IPS-18a (cell line): Measurements from ENCODE around the gene KLHL18.
"Not testable (repeated sequence)": the region's sequence is repeated elsewhere in the genome, so short reads cannot be mapped to it uniquely, and the experiment has no call there.

Experiments
- H3K27ac ChIP-seq: one replicate; pipeline ENCODE4 v1.5.1; 2013; ENCODE audit warnings: low read length
- H3K27me3 ChIP-seq: one replicate; pipeline ENCODE4 v1.6.1; 2013; ENCODE audit warnings: mild to moderate bottlenecking, low read length; ENCODE audit not compliant: control insufficient read depth, insufficient read depth
- H3K36me3 ChIP-seq: one replicate; pipeline ENCODE4 v1.6.1; 2013; ENCODE audit warnings: low read depth, low read length; ENCODE audit not compliant: control insufficient read depth
- H3K4me1 ChIP-seq: one replicate; pipeline ENCODE4 v1.6.1; 2013; ENCODE audit warnings: low read depth, low read length; ENCODE audit not compliant: control insufficient read depth
- H3K4me3 ChIP-seq: one replicate; pipeline ENCODE4 v1.5.1; 2013; ENCODE audit warnings: low read length
- H3K9ac ChIP-seq: one replicate; pipeline ENCODE4 v1.6.1; 2013; ENCODE audit warnings: mild to moderate bottlenecking, low read length, moderate library complexity
- H3K9me3 ChIP-seq: one replicate; pipeline ENCODE4 v1.6.1; 2013; ENCODE audit warnings: low read depth, low read length; ENCODE audit not compliant: control insufficient read depth

The KLHL18 gene

DNA sequence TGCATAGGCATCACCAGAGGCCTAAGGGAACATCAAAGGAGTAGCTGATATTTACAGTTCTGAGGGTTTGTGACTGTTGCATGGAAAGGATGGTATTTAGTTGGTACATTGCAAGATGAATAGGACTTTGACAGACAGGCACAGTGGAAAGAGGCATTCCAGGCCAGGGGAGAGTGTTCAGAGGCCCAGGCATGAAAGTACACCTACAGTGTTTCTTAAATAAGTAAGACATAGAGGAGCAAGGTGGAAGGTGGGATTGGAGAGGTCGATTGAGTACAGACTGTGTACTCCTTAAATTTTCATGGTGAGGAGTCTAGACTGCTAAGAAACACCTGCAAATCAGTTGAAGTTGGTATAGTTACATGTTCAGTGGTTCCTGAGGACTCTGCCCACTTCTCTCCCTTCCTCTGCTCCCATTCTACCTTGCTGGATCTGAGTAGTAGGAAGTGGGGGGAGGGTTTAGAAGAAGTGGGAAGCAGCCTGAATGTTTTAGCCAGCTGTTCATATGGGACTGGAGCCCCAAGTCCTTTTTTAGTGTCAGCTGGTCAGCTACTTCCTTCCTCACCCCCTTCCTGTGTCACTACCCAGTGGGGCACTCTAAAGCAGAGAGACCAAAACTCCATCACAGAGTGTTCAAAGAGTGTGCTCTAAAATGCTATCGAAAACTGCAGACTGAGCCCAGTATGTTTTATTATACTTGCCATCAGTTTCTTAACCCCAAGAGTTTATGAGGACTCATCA, 14.0 kb downstream of the KLHL18 start:
- H3K36me3 ChIP-seq = peaks cover 1% of the 10 kb centered on the region
- no peaks in the 10 kb centered on the region for H3K9me3 ChIP-seq
- H3K27ac ChIP-seq = no peak overlapping the region
- H3K4me1 ChIP-seq = no peaks in the 10 kb centered on the region
- no peak overlapping the region for H3K4me3 ChIP-seq
- no peak overlapping the region for H3K9ac ChIP-seq
- H3K27me3 ChIP-seq = no peaks in the 10 kb centered on the region

- no peaks in the 10 kb centered on the region for H3K9me3 ChIP-seq
- H3K4me3 ChIP-seq = no peak overlapping the region
- no peak overlapping the region for H3K27ac ChIP-seq
These were observed 15.7 kb downstream of the KLHL18 start for GRCh38 chr3:47298439-47298838.

DNA sequence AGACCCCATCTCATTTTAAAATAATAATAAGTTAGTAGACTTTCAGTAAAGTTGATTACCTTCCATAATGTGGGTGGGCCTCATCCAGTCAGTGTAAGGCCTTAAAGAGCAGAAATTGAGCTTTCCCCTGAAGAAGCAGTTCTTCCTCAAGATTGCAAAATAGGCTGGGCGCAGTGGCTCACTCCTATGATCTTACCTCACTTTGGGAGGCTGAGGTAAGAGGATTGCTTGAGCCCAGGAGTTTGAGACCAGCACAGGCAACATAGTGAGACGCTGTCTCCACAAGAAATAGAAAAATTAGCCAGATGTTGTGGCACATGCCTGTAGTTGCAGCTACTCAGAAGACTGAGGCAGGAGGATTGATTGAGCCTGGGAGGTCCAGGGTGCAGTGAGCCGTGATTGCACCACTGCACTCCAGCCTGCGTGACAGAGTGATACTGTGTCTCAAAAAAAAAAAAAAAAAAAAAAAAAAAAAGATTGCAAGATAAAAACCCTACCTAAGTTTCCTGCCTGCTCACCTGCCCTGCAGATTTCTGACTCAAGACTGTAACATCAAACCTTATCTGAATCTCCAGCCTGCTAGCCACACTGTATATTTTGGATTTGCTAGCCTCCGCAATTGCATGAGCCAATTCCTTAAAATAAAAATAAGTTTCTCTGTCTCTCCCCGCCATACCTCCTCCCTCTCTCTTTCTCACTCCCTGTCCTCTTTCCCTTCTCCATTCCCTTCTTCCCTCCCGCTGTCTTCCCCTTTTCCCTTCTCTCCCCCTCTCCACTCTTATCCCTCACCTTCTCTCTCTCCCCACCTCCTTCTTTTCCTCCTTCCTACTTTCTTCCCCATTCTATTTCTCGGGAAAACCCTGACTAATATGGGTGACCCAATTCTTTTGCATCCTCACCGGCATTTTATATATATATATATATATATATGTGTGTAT, 16.9 kb downstream of the KLHL18 start:
- H3K9ac ChIP-seq = no peak overlapping the region

More at GRCh38 chr3:47298439-47298838, 15.7 kb downstream of the KLHL18 start:
- Histone ChIP-seq H3K27me3 (no peaks in the 10 kb centered on the region), H3K4me1 (no peaks in the 10 kb centered on the region), H3K9ac (no peak overlapping the region), H3K36me3 (peaks cover 9% of the 10 kb centered on the region)

GRCh38 chr3:47301456-47301855, 18.7 kb downstream of the KLHL18 start:
- Histone ChIP-seq H3K4me3 (no peak overlapping the region), H3K27me3 (no peaks in the 10 kb centered on the region), H3K9ac (no peak overlapping the region), H3K9me3 (no peaks in the 10 kb centered on the region), H3K4me1 (no peaks in the 10 kb centered on the region), H3K27ac (no peak overlapping the region), H3K36me3 (peaks cover 9% of the 10 kb centered on the region)

More for the DNA sequence above, 16.9 kb downstream of the KLHL18 start:
- Histone ChIP-seq H3K9me3 (no peaks in the 10 kb centered on the region), H3K4me3 (no peak overlapping the region), H3K36me3 (peaks cover 9% of the 10 kb centered on the region), H3K27me3 (no peaks in the 10 kb centered on the region), H3K27ac (no peak overlapping the region), H3K4me1 (no peaks in the 10 kb centered on the region)

- no peak overlapping the region for H3K9ac ChIP-seq
- H3K27ac ChIP-seq = no peak overlapping the region
- H3K36me3 ChIP-seq = peaks cover 11% of the 10 kb centered on the region
- H3K9me3 ChIP-seq = no peaks in the 10 kb centered on the region
- no peaks in the 10 kb centered on the region for H3K27me3 ChIP-seq
- H3K4me1 ChIP-seq = no peaks in the 10 kb centered on the region
- H3K4me3 ChIP-seq = no peak overlapping the region
These were observed 23.3 kb downstream of the KLHL18 start for GRCh38 chr3:47306022-47306421.

- H3K9ac ChIP-seq, H3K9me3 ChIP-seq, H3K36me3 ChIP-seq, H3K27me3 ChIP-seq, H3K4me3 ChIP-seq, H3K27ac ChIP-seq, H3K4me1 ChIP-seq: not testable (repeated sequence)
These were observed 26.5 kb downstream of the KLHL18 start for GRCh38 chr3:47309231-47309630.

- H3K9me3 ChIP-seq = no peaks in the 10 kb centered on the region
These were observed 27.6 kb downstream of the KLHL18 start for GRCh38 chr3:47310391-47310790.

GRCh38 chr3:47313341-47314055, 30.8 kb downstream of the KLHL18 start:
- H3K27me3 ChIP-seq = no peaks in the 10 kb centered on the region
- H3K36me3 ChIP-seq = peaks cover 2% of the 10 kb centered on the region
- no peaks in the 10 kb centered on the region for H3K4me1 ChIP-seq
- no peak overlapping the region for H3K4me3 ChIP-seq
- H3K27ac ChIP-seq = no peak overlapping the region
- no peak overlapping the region for H3K9ac ChIP-seq
- no peaks in the 10 kb centered on the region for H3K9me3 ChIP-seq

More at GRCh38 chr3:47310391-47310790, 27.6 kb downstream of the KLHL18 start:
- H3K36me3 ChIP-seq = peaks cover 2% of the 10 kb centered on the region
- H3K27me3 ChIP-seq = no peaks in the 10 kb centered on the region
- no peaks in the 10 kb centered on the region for H3K4me1 ChIP-seq
- H3K27ac ChIP-seq = no peak overlapping the region
- no peak overlapping the region for H3K9ac ChIP-seq
- no peak overlapping the region for H3K4me3 ChIP-seq

GRCh38 chr3:47314056-47314764, 31.5 kb downstream of the KLHL18 start:
- Histone ChIP-seq H3K9me3 (no peaks in the 10 kb centered on the region), H3K4me3 (no peak overlapping the region), H3K27ac (no peak overlapping the region), H3K9ac (no peak overlapping the region), H3K4me1 (no peaks in the 10 kb centered on the region), H3K36me3 (peaks cover 2% of the 10 kb centered on the region), H3K27me3 (no peaks in the 10 kb centered on the region)

DNA sequence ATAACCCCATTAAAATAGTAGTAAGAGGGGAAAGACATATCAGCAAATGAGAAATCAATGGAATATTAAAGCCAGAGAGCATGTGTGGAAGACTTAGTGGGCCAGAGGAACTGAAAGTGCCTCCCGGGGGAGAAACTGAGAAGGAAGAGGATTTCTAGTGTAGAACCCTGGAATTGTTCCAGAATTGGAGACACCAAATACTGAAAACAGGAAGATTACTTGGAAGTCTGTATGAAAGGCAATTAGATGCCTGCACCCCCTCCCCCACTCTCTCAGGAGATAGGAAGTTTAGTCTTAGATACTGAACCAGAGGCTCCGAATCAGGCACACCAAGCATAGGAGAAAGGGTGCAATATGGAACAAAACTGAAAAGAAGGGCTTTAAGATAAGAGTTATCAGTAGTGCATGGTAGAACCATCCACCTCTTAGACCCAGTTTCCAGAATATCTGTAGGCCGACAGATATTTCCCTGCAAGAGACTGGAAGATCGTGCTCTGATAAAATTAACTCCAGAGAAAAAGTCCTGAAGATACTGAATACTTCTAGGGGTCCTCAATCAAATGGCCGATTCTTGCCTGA, 32.4 kb downstream of the KLHL18 start:
- no peak overlapping the region for H3K9ac ChIP-seq
- no peak overlapping the region for H3K4me3 ChIP-seq
- H3K27ac ChIP-seq = no peak overlapping the region
- H3K27me3 ChIP-seq = no peaks in the 10 kb centered on the region
- H3K9me3 ChIP-seq = no peaks in the 10 kb centered on the region
- no peaks in the 10 kb centered on the region for H3K4me1 ChIP-seq
- H3K36me3 ChIP-seq = peaks cover 8% of the 10 kb centered on the region
